ENCODE measurements around the gene TRIO.

The TRIO gene

DNA sequence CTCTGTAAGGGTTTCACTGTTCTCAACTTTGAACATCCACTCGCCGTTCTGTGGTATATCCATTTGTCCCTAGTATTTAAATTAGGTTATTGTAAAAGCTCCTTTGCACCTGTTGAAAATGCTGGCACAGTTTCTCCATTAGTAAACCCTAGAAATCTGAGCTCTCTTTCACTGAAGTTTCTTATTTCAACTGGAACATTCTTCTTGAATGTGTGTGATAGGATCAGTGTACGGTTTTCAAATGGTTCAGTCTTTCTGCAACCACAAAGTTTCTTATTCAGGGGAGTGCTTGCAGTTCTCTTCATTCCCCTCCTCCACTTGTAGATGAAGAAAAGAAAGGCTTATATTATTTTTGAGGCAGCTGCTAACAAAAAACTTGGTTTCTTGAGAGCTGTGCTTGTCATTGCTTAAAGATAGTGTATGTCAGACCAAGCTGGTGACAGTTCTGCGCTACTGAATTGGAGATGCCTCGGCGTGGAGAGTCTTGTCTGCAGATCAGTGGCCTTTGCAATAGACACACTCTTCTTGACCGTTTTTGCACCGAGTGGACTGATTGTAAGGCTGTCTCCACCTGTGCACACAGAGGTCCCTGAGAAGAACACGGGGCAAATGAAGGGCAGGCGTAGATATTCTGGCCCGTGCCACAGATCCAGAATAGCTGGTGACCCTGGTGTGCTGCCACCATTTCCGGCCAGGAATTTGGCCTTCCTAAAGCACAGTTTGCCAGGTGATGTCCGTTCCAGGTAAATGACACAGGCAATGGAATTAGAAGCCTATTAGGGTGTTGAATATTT lies 102.2 kb downstream of the TRIO start:
- H3K9me3 ChIP-seq (ENCODE audit: control insufficient read depth, insufficient read depth, low read depth, low read length) = no peaks in the 10 kb centered on the region
- POLR2A ChIA-PET = interaction anchor here (1.1 kb wide), 1 partner anchor 77 kb away, joined by 3 read pairs; no protein-coding TSS in a partner anchor

DNA sequence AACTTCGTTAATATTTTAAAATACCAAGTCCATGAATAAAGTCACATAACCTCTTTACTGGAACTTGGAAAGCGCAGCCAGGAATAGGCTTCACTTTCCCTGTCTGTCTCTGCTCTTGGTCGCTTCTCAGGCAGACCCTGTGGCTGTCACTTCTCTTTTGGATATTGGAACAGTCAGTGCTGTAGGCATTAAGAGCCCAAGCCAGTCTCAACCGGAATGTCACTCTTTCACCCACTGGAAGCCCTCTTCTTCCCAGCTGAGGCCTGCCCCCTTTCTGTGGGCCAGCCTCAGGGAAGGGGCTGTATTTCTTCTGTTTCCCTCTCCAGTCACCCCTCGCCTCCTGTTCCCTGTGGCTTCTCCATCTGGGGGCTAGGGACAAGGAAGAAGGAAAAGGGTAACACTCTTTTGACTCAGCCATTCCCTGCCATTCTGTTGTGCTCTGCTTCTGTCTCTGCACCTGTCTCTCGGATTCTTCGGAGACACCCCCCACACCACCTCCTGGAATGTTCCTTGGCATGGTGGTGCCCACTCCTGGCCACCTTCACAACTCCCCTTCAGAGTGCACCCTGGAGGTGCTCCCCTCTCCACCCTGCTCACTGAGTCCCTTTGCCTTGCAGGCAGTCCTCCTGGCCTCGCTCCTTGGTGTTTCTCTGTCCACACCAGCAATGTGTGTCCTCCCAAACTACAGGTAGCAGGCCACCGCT lies 103.4 kb downstream of the TRIO start:
- 0 out of 2 replicates have a peak, but pooled peaks have one; percentile 52 for TF ChIP-seq ZIC2 (tag by site-specific recombination; IDR thresholded peaks at IDR 0.05)
- peak; percentile 33; the same call in 1 of the 2 replicates for TF ChIP-seq GLIS2 (tag by site-specific recombination; IDR thresholded peaks at IDR 0.05)
- TF ChIP-seq ZNF394 (tag by site-specific recombination; IDR thresholded peaks at IDR 0.05; ENCODE audit: borderline replicate concordance) = no peak
- TF ChIP-seq IKZF3 (tag by site-specific recombination; IDR thresholded peaks at IDR 0.05) = peak; percentile 44; the same call in 1 of the 2 replicates
- no peaks in the 10 kb centered on the region for H3K36me3 ChIP-seq (ENCODE audit: control insufficient read depth in 2 of 2, insufficient read depth in 1 of 2, low read length in 2 of 2)
- no peaks in the 10 kb centered on the region for H3K9me3 ChIP-seq (ENCODE audit: control insufficient read depth, insufficient read depth, low read depth, low read length)
- H3K27ac ChIP-seq (ENCODE audit: extremely low read depth, low read depth, low read length) = no peak overlapping the region
- H3K4me1 ChIP-seq (ENCODE audit: control insufficient read depth, insufficient read depth, low read length) = peaks cover 18% of the 10 kb centered on the region
- ChIA-PET CTCF (interaction anchor here (0.7 to 3.0 kb wide), 3 partner anchors 23 to 537 kb away, joined by 3 to 10 read pairs (median 3); no protein-coding TSS in a partner anchor), POLR2A (no interaction called here)
- no peak overlapping the region for H3K4me3 ChIP-seq (ENCODE audit: low read depth, low read length)

More for the DNA sequence above, 102.2 kb downstream of the TRIO start:
- Histone ChIP-seq H3K27ac (ENCODE audit: extremely low read depth, low read depth, low read length) (no peak overlapping the region), H3K4me1 (ENCODE audit: control insufficient read depth, insufficient read depth, low read length) (peaks cover 20% of the 10 kb centered on the region), H3K4me3 (ENCODE audit: low read depth, low read length) (no peak overlapping the region), H3K36me3 (ENCODE audit: control insufficient read depth in 2 of 2, insufficient read depth in 1 of 2, low read length in 2 of 2) (no peaks in the 10 kb centered on the region)
- TF ChIP-seq IKZF3 (tag by site-specific recombination; IDR thresholded peaks at IDR 0.05) (0 out of 2 replicates have a peak, but pooled peaks have one; percentile 9), ZNF600 (tag by site-specific recombination; IDR thresholded peaks at IDR 0.05) (0 out of 2 replicates have a peak, but pooled peaks have one; percentile 49), SCRT1 (tag by site-specific recombination; IDR thresholded peaks at IDR 0.05; ENCODE audit: borderline replicate concordance) (peak; percentile 94), ZNF324 (tag by site-specific recombination; IDR thresholded peaks at IDR 0.05) (no peak), SCRT2 (tag by site-specific recombination; IDR thresholded peaks at IDR 0.05) (peak; percentile 79)
- TF ChIP-seq, protein P1, sequence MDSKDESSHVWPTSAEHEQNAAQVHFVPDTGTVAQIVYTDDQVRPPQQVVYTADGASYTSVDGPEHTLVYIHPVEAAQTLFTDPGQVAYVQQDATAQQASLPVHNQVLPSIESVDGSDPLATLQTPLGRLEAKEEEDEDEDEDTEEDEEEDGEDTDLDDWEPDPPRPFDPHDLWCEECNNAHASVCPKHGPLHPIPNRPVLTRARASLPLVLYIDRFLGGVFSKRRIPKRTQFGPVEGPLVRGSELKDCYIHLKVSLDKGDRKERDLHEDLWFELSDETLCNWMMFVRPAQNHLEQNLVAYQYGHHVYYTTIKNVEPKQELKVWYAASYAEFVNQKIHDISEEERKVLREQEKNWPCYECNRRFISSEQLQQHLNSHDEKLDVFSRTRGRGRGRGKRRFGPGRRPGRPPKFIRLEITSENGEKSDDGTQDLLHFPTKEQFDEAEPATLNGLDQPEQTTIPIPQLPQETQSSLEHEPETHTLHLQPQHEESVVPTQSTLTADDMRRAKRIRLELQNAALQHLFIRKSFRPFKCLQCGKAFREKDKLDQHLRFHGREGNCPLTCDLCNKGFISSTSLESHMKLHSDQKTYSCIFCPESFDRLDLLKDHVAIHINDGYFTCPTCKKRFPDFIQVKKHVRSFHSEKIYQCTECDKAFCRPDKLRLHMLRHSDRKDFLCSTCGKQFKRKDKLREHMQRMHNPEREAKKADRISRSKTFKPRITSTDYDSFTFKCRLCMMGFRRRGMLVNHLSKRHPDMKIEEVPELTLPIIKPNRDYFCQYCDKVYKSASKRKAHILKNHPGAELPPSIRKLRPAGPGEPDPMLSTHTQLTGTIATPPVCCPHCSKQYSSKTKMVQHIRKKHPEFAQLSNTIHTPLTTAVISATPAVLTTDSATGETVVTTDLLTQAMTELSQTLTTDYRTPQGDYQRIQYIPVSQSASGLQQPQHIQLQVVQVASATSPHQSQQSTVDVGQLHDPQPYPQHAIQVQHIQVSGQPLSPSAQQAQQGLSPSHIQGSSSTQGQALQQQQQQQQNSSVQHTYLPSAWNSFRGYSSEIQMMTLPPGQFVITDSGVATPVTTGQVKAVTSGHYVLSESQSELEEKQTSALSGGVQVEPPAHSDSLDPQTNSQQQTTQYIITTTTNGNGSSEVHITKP (tag by site-specific recombination; IDR thresholded peaks at IDR 0.05) = peak; percentile 60
- TF ChIP-seq, protein P2, sequence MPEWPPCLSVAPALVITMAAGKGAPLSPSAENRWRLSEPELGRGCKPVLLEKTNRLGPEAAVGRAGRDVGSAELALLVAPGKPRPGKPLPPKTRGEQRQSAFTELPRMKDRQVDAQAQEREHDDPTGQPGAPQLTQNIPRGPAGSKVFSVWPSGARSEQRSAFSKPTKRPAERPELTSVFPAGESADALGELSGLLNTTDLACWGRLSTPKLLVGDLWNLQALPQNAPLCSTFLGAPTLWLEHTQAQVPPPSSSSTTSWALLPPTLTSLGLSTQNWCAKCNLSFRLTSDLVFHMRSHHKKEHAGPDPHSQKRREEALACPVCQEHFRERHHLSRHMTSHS (tag by site-specific recombination; IDR thresholded peaks at IDR 0.05) = no peak
- CTCF ChIA-PET = interaction anchor here (0.7 to 3.0 kb wide), 3 partner anchors 24 to 536 kb away, joined by 3 to 10 read pairs (median 3); no protein-coding TSS in a partner anchor

DNA sequence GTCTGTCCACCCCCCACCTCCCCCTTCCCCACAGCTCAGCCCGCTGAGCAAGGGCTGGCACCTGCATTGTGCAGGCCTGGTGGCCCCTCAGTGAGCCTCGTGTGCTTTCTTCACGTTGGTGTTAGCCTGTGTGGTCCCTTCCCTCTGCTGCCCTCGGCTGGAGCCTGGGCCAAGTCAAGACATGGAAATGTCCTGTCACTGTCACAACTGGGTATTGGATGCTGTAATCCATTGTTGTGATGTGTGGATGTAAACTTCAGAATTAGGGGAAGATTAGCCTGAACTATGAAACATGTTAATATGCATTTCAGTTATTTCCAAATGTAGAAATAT lies 103.9 kb downstream of the TRIO start:
- Histone ChIP-seq H3K9me3 (ENCODE audit: control insufficient read depth, insufficient read depth, low read depth, low read length) (no peaks in the 10 kb centered on the region), H3K4me1 (ENCODE audit: control insufficient read depth, insufficient read depth, low read length) (peaks cover 18% of the 10 kb centered on the region), H3K4me3 (ENCODE audit: low read depth, low read length) (no peak overlapping the region), H3K27ac (ENCODE audit: extremely low read depth, low read depth, low read length) (no peak overlapping the region), H3K36me3 (ENCODE audit: control insufficient read depth in 2 of 2, insufficient read depth in 1 of 2, low read length in 2 of 2) (no peaks in the 10 kb centered on the region)
- no peak for TF ChIP-seq ZNF514 (tag by site-specific recombination; IDR thresholded peaks at IDR 0.05)
- TF ChIP-seq ZNF664 (tag by site-specific recombination; IDR thresholded peaks at IDR 0.05) = peak; percentile 22; the same call in 1 of the 2 replicates
- TF ChIP-seq GLIS1 (tag by site-specific recombination; IDR thresholded peaks at IDR 0.05) = peak; percentile 16; the same call in 1 of the 2 replicates
- ChIA-PET CTCF (no interaction called here), POLR2A (no interaction called here)
